ENCODE data around the gene TBC1D9.

DNA sequence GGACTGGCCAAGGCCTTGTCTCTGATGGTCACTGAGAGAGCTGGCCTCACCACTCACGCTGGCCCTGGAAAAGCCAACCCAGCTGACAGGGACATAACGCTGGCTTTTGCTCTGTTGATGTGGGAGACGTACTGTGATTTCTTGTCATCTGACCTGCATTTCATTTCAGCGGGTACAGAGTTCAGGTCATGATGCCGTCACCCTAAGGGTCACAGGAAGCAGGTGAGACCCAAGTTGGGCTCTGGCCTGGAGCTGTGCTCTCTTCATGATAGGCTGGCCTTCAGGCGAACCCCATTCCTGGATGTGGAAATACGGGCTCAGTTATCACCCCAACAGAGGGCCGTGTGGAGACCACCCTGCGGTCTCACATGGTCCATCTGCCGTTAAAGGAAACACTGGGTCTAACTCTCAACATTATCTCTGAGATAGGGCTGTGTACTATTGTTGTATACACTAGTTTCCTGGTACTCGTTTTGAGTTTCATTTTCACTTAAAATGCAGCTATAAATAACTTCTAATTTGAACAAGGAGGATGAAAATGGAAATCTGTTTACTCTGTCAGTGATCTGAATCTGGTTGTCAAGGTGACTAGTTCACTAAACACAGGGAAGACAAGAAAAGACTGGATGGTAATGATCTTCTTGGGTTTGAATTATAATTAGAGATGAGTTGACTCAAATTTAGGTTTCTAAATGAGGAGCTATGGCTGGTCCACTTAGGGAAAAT, 89.1 kb downstream of the TBC1D9 start:
- TF ChIP-seq, protein P1, sequence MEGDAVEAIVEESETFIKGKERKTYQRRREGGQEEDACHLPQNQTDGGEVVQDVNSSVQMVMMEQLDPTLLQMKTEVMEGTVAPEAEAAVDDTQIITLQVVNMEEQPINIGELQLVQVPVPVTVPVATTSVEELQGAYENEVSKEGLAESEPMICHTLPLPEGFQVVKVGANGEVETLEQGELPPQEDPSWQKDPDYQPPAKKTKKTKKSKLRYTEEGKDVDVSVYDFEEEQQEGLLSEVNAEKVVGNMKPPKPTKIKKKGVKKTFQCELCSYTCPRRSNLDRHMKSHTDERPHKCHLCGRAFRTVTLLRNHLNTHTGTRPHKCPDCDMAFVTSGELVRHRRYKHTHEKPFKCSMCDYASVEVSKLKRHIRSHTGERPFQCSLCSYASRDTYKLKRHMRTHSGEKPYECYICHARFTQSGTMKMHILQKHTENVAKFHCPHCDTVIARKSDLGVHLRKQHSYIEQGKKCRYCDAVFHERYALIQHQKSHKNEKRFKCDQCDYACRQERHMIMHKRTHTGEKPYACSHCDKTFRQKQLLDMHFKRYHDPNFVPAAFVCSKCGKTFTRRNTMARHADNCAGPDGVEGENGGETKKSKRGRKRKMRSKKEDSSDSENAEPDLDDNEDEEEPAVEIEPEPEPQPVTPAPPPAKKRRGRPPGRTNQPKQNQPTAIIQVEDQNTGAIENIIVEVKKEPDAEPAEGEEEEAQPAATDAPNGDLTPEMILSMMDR (conservative IDR thresholded peaks at IDR 0.05): no peak
- no peak for TF ChIP-seq EZH2 (IDR thresholded peaks at IDR 0.05; ENCODE audit: low read depth)

All from PC-9 (cell line).